Measurements from ENCODE around the gene THAP12. TPM values are rescaled to one million over a fixed set of nuclear protein-coding genes. Genes with fewer than 3 reads are reported as not detected.

The THAP12 gene
- total RNA-seq, 1 experiment from 2014 or later = 42.5 TPM

DNA sequence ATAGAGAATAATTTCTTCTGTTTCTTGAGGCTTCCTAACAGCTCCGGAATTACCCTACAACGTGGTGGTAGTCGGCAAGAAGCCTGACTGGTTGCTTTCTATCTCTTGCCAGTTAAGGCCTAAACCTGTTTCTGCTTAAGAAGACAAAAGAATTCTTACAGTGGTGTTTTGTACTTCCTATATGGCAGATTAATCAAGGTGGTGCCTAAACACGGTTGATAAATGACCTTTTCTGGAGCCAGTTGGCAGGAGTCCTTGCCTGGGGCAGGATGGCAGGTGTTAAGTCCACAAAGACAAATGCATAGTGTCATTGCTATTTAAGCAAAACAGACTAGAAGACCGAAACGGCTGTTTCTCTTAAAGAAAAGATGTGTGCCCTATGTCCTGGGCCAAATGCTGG lies 10.1 kb upstream of the THAP12 start:
- no peak overlapping the region for H3K56ac ChIP-seq (ENCODE audit: insufficient read length, low read depth, low read length)
- H4K91ac ChIP-seq (ENCODE audit: insufficient read length, low read depth, low read length) = no peak overlapping the region
- no peak overlapping the region for H3K14ac ChIP-seq (ENCODE audit: insufficient read depth, low read length)
- Mint-ChIP-seq H3K36me3 (ENCODE audit: insufficient read depth in 1 of 3, low read depth in 3 of 3) (no peaks in the 10 kb centered on the region), H3K27me3 (ENCODE audit: low read depth) (no peaks in the 10 kb centered on the region), H3K9me3 (no peaks in the 10 kb centered on the region), H3K4me1 (peaks cover 6 to 7% of the 10 kb centered on the region in 2 experiments), H3K4me3 (no peak overlapping the region), H3K27ac (no peak overlapping the region)
- TF ChIP-seq, protein P1, sequence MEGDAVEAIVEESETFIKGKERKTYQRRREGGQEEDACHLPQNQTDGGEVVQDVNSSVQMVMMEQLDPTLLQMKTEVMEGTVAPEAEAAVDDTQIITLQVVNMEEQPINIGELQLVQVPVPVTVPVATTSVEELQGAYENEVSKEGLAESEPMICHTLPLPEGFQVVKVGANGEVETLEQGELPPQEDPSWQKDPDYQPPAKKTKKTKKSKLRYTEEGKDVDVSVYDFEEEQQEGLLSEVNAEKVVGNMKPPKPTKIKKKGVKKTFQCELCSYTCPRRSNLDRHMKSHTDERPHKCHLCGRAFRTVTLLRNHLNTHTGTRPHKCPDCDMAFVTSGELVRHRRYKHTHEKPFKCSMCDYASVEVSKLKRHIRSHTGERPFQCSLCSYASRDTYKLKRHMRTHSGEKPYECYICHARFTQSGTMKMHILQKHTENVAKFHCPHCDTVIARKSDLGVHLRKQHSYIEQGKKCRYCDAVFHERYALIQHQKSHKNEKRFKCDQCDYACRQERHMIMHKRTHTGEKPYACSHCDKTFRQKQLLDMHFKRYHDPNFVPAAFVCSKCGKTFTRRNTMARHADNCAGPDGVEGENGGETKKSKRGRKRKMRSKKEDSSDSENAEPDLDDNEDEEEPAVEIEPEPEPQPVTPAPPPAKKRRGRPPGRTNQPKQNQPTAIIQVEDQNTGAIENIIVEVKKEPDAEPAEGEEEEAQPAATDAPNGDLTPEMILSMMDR (conservative IDR thresholded peaks at IDR 0.05) = no peak
- no peak overlapping the region for H3K23ac ChIP-seq (ENCODE audit: insufficient read length, low read depth, low read length)
- no peaks in the 10 kb centered on the region for H3K27me3 ChIP-seq (ENCODE audit: insufficient read depth, low read length)
- H2BK5ac ChIP-seq (ENCODE audit: insufficient read length, low read length) = no peak overlapping the region
- no peak for DNase-seq
- H3K9me3 ChIP-seq (ENCODE audit: control insufficient read depth, low read depth, low read length) = no peaks in the 10 kb centered on the region
- H2BK12ac ChIP-seq (ENCODE audit: insufficient read length, low read depth, low read length) = no peak overlapping the region
- no peak overlapping the region for H2AFZ ChIP-seq (ENCODE audit: low read length)
- no peaks in the 10 kb centered on the region for H3K79me1 ChIP-seq (ENCODE audit: insufficient read depth, low read depth, low read length, poor library complexity, severe bottlenecking)
- WGBS (ENCODE audit: extremely low coverage, insufficient read length, low lambda C conversion rate) = no CpG with 5 or more reads among the region's 6 CpGs
- H3T11ph ChIP-seq (ENCODE audit: low read length) = no peak overlapping the region
- no peak overlapping the region for H3K18ac ChIP-seq (ENCODE audit: insufficient read length, low read depth, low read length)
- no peak overlapping the region for H2BK120ac ChIP-seq (ENCODE audit: low read depth, low read length, poor library complexity, severe bottlenecking)
- no peak overlapping the region for H3K4ac ChIP-seq (ENCODE audit: low read depth, low read length)
- H3K4me1 ChIP-seq (ENCODE audit: insufficient read depth, low read length) = peaks cover under 1% of the 10 kb centered on the region; the same call in 1 of the 2 replicates
- H2AK5ac ChIP-seq (ENCODE audit: insufficient read length, low read length) = no peak overlapping the region
- H2BK20ac ChIP-seq (ENCODE audit: low read depth, low read length, poor library complexity, severe bottlenecking) = no peak overlapping the region
- H3K4me2 ChIP-seq (ENCODE audit: insufficient read depth, insufficient read length, low read length) = no peak overlapping the region
- H4K20me1 ChIP-seq (ENCODE audit: control insufficient read depth, insufficient read depth, insufficient read length) = no peaks in the 10 kb centered on the region
- no peak overlapping the region for H4K5ac ChIP-seq (ENCODE audit: insufficient read length, low read depth, low read length)
- H3K79me2 ChIP-seq (ENCODE audit: insufficient read depth, low read length) = no peaks in the 10 kb centered on the region
- H3K9ac ChIP-seq (ENCODE audit: extremely low read depth, insufficient read length, low read length) = no peak overlapping the region
- H3K27ac ChIP-seq (ENCODE audit: insufficient read length, low read depth, low read length) = no peak overlapping the region
- H3K23me2 ChIP-seq (ENCODE audit: insufficient read length, low read depth, low read length, poor library complexity, severe bottlenecking) = no peaks in the 10 kb centered on the region
- no peak overlapping the region for H4K8ac ChIP-seq (replicated peaks; ENCODE audit: insufficient read length, low read depth, low read length)
- H2BK15ac ChIP-seq (ENCODE audit: low read depth, low read length) = no peak overlapping the region
